PC-9 (cell line): Measurements from ENCODE around the gene MOGAT1. TPM values are rescaled to one million over a fixed set of nuclear protein-coding genes. Genes with fewer than 3 reads are reported as not detected.

ENCODE experiments used
- BruUV-seq: library from RNA; stranded (reverse); fragments of 400-500 nt; replicated peaks from 2 replicates; lab custom pipeline; 2021; lab: Mats Ljungman, UMichigan
- CTCF ChIA-PET: fragments of 300-600 bp; sonication (Branson Sonifier 250); formaldehyde crosslinking; loops from one replicate; lab custom pipeline; 2022; ENCODE audit warnings: antibody characterized with exemption; lab: Charles Lee
- POLR2A ChIA-PET: fragments of 300-600 bp; sonication (Branson Sonifier 250); formaldehyde crosslinking; loops from one replicate; lab custom pipeline; 2022; ENCODE audit warnings: antibody characterized with exemption; ENCODE audit not compliant: unreplicated experiment; lab: Charles Lee
- DNase-seq, 2 experiments: peaks; one replicate each; pipeline versions ENCODE4 v3.0.0 to v3.0.0-alpha.2; 2015 to 2022; ENCODE audit warnings: mixed read lengths in 1 of 2
- H2AFZ ChIP-seq: fragments of 200-600 bp; sonication (generic); 2 replicates; pipeline ENCODE4 v1.8.1; 2017; ENCODE audit warnings: antibody characterized with exemption
- H3F3A ChIP-seq: fragments of 200-600 bp; sonication (generic); 2 replicates; pipeline ENCODE4 v1.8.1; 2017; ENCODE audit warnings: antibody characterized with exemption, mild to moderate bottlenecking, low read depth; ENCODE audit not compliant: insufficient read depth
- H3K27ac ChIP-seq: fragments of 200-600 bp; sonication (generic); 2 replicates; pipeline ENCODE4 v1.6.1; 2016; ENCODE audit warnings: mixed run types
- H3K27me3 ChIP-seq: fragments of 200-600 bp; sonication (generic); 2 replicates; pipeline ENCODE4 v1.6.1; 2016; ENCODE audit warnings: low read depth, mixed run types; ENCODE audit not compliant: insufficient read depth
- H3K36me3 ChIP-seq: fragments of 200-600 bp; sonication (generic); 2 replicates; pipeline ENCODE4 v1.6.1; 2016; ENCODE audit warnings: low read depth, mixed run types
- H3K4me1 ChIP-seq: fragments of 200-600 bp; sonication (generic); replicated peaks from 2 replicates; pipeline ENCODE4 v1.6.1; 2016; ENCODE audit warnings: mixed run types; ENCODE audit not compliant: insufficient read depth
- H3K4me2 ChIP-seq: fragments of 200-600 bp; sonication (generic); 2 replicates; pipeline ENCODE4 v1.6.1; 2017; ENCODE audit warnings: mixed run types
- H3K4me3 ChIP-seq: fragments of 200-600 bp; sonication (generic); 2 replicates; pipeline ENCODE4 v1.6.1; 2016; ENCODE audit warnings: mixed run types
- H3K79me2 ChIP-seq: fragments of 200-600 bp; sonication (generic); 2 replicates; pipeline ENCODE4 v1.6.1; 2017; ENCODE audit warnings: low read depth, mixed run types
- H3K9me2 ChIP-seq: fragments of 200-600 bp; sonication (generic); 2 replicates; pipeline ENCODE4 v1.8.1; 2017; ENCODE audit warnings: mild to moderate bottlenecking; ENCODE audit not compliant: insufficient read depth
- H3K9me3 ChIP-seq: fragments of 200-600 bp; sonication (generic); 2 replicates; pipeline ENCODE4 v1.8.1; 2016; ENCODE audit warnings: low read depth; ENCODE audit not compliant: insufficient read depth
- H4K20me1 ChIP-seq: fragments of 200-600 bp; sonication (generic); 2 replicates; pipeline ENCODE4 v1.8.1; 2017; ENCODE audit not compliant: insufficient read depth
- EZH2 ChIP-seq: fragments of 200-600 bp; sonication (generic); IDR thresholded peaks from 2 replicates; pipeline ENCODE4 v1.8.0; 2017; ENCODE audit warnings: antibody characterized with exemption, low read depth
- intact Hi-C: fragments of 100-400 bp; cut with micrococcal nuclease; formaldehyde crosslinking; loops from one replicate; pipeline ENCODE4 v1.10.0; 2022; ENCODE audit not compliant: unreplicated experiment
- total RNA-seq: library from RNA; stranded (reverse); gene quantifications from 2 replicates; pipeline ENCODE4 v1.2.3, GENCODE V29; 2021
- TF ChIP-seq, protein P1 (sequence below): fragments of 200-600 bp; sonication (generic); conservative IDR thresholded peaks from 2 replicates; pipeline ENCODE4 v1.6.1; 2017; ENCODE audit warnings: mixed run types, antibody characterized with exemption, mild to moderate bottlenecking, moderate library complexity

The MOGAT1 gene
- total RNA-seq, 1 experiment from 2014 or later: 0.35 TPM

GRCh38 chr2:222707102-222707688, 35.7 kb downstream of the MOGAT1 start:
- H3K36me3 ChIP-seq: no peaks in the 10 kb centered on the region
- H3K27ac ChIP-seq: 0 out of 2 replicates have a peak overlapping the region, but pooled peaks have one; percentile 20
- peaks cover 22% of the 10 kb centered on the region; the same call in 1 of the 2 replicates for H3F3A ChIP-seq
- H3K4me3 ChIP-seq: no peak overlapping the region
- no peak for DNase-seq
- H3K4me2 ChIP-seq: no peak overlapping the region
- no TSS peak for BruUV-seq
- no peak overlapping the region for H2AFZ ChIP-seq
- CTCF ChIA-PET: interaction anchor here (0.5 to 2.4 kb wide), 11 partner anchors 10 to 1083 kb away, joined by 3 to 10 read pairs (median 4); no protein-coding TSS in a partner anchor
- H3K9me2 ChIP-seq: no peaks in the 10 kb centered on the region
- peaks cover 13% of the 10 kb centered on the region; the same call in 1 of the 2 replicates for H3K4me1 ChIP-seq
- POLR2A ChIA-PET: interaction anchor here (0.5 kb wide), 2 partner anchors 190 to 222 kb away, joined by 4 to 5 read pairs; no protein-coding TSS in a partner anchor
- H3K9me3 ChIP-seq: no peaks in the 10 kb centered on the region
- no peaks in the 10 kb centered on the region for H3K27me3 ChIP-seq
- H3K79me2 ChIP-seq: no peaks in the 10 kb centered on the region
- intact Hi-C loops: loop anchor here (10.0 kb wide), 1 partner anchor 1248 kb away; the partner anchor contains the start of gene MRPL44
- no peaks in the 10 kb centered on the region for H4K20me1 ChIP-seq
- no peak for TF ChIP-seq EZH2
- TF ChIP-seq, protein P1, sequence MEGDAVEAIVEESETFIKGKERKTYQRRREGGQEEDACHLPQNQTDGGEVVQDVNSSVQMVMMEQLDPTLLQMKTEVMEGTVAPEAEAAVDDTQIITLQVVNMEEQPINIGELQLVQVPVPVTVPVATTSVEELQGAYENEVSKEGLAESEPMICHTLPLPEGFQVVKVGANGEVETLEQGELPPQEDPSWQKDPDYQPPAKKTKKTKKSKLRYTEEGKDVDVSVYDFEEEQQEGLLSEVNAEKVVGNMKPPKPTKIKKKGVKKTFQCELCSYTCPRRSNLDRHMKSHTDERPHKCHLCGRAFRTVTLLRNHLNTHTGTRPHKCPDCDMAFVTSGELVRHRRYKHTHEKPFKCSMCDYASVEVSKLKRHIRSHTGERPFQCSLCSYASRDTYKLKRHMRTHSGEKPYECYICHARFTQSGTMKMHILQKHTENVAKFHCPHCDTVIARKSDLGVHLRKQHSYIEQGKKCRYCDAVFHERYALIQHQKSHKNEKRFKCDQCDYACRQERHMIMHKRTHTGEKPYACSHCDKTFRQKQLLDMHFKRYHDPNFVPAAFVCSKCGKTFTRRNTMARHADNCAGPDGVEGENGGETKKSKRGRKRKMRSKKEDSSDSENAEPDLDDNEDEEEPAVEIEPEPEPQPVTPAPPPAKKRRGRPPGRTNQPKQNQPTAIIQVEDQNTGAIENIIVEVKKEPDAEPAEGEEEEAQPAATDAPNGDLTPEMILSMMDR: no peak

DNA sequence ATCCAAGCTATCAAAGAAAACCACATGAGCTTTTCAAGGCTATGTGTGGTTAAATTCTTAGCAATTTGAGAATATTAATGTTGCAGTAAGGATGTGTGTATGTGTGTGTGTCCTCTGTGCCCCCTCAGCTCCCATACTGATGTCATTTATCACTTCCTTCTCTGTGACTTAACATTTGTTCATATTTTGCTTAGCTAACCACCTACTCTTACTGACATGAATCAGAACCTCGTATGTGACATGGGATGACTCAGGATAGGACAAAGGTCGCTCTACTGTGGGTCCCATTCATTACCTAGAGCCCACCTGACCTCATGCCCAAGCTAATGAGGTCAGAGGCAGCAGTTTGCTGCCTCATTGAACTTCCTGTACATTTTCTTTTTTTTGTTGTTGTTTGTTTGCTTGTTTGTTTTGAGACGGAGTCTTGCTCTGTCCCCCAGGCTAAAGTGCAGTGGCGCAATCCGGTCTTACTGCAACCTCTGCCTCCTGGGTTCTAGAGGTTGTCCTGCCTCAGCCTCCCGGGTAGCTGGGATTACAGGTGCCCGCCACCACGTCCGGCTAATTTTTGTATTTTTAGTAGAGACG, 36.3 kb downstream of the MOGAT1 start:
- DNase-seq: peak in 1 of 2 experiments; percentile 80

More for the DNA sequence above, 36.3 kb downstream of the MOGAT1 start:
- H3K79me2 ChIP-seq: no peaks in the 10 kb centered on the region
- no peaks in the 10 kb centered on the region for H4K20me1 ChIP-seq
- H3K9me2 ChIP-seq: no peaks in the 10 kb centered on the region
- H3F3A ChIP-seq: peaks cover 22% of the 10 kb centered on the region; the same call in 1 of the 2 replicates
- intact Hi-C loops: loop anchor here (1.0 to 10.0 kb wide), 6 partner anchors 172 to 1247 kb away; partner anchors contain the start of gene MRPL44
- no peaks in the 10 kb centered on the region for H3K36me3 ChIP-seq
- BruUV-seq: no TSS peak
- no peaks in the 10 kb centered on the region for H3K27me3 ChIP-seq
- H3K4me1 ChIP-seq: peaks cover 13% of the 10 kb centered on the region; the same call in 1 of the 2 replicates
- H3K4me2 ChIP-seq: peak overlapping the region; percentile 15
- H2AFZ ChIP-seq: peak overlapping the region; percentile 35
- CTCF ChIA-PET: interaction anchor here (0.5 to 2.4 kb wide), 11 partner anchors 11 to 1082 kb away, joined by 3 to 10 read pairs (median 4); no protein-coding TSS in a partner anchor
- TF ChIP-seq, protein P1: no peak
- TF ChIP-seq EZH2: no peak
- H3K4me3 ChIP-seq: no peak overlapping the region
- H3K27ac ChIP-seq: peak overlapping the region; percentile 20
- POLR2A ChIA-PET: interaction anchor here (0.5 to 0.6 kb wide), 3 partner anchors 16 to 222 kb away, joined by 3 to 5 read pairs (median 4); no protein-coding TSS in a partner anchor
- no peaks in the 10 kb centered on the region for H3K9me3 ChIP-seq
